ENCODE measurements around the gene CCND1. TPM values are rescaled to one million over a fixed set of nuclear protein-coding genes. Genes with fewer than 3 reads are reported as not detected.
A peak's percentile ranks its signal among the peaks of the same experiment; 100 is the strongest.

Gene CCND1
- total RNA-seq, 1 donor from 2014 or later: 85.0 TPM

GRCh38 chr11:69635804-69636511 lies 5.0 kb upstream of the CCND1 start:
- H3K4me1 ChIP-seq: peaks cover 23% of the 10 kb centered on the region
- H3F3A ChIP-seq (ENCODE audit: low read depth): peaks cover 17% of the 10 kb centered on the region
- Mint-ChIP-seq H3K36me3 (no peaks in the 10 kb centered on the region), H3K27me3 (ENCODE audit: insufficient read depth, low read depth) (peaks cover 4% of the 10 kb centered on the region), H3K4me3 (peak overlapping the region; percentile 83), H3K27ac (no peak overlapping the region), H3K4me1 (peaks cover 35% of the 10 kb centered on the region), H3K9me3 (no peaks in the 10 kb centered on the region)
- H2AFZ ChIP-seq (replicated peaks): peak overlapping the region; percentile 96
- no peaks in the 10 kb centered on the region for H3K9me3 ChIP-seq (ENCODE audit: low read depth)
- DNase-seq (ENCODE audit: low spot score): no peak
- H3K4me2 ChIP-seq: peak overlapping the region; percentile 88
- no peaks in the 10 kb centered on the region for H4K20me1 ChIP-seq (ENCODE audit: low read depth)
- H3K27me3 ChIP-seq: peaks cover 28% of the 10 kb centered on the region
- H3K79me2 ChIP-seq (ENCODE audit: low read depth): no peaks in the 10 kb centered on the region
- TF ChIP-seq CTCF (IDR thresholded peaks at IDR 0.05) (no peak), EZH2phosphoT487 (IDR thresholded peaks at IDR 0.05) (no peak), EZH2 (IDR thresholded peaks at IDR 0.05) (no peak)
- no peak overlapping the region for H3K27ac ChIP-seq
- no peak overlapping the region for H3K9ac ChIP-seq
- no peaks in the 10 kb centered on the region for H3K36me3 ChIP-seq
- peak overlapping the region; percentile 94 for H3K4me3 ChIP-seq

- Histone ChIP-seq H3K79me2 (ENCODE audit: low read depth) (peaks cover 6% of the 10 kb centered on the region), H4K20me1 (ENCODE audit: low read depth) (peaks cover 6% of the 10 kb centered on the region), H2AFZ (replicated peaks) (peak overlapping the region; percentile 96), H3K4me1 (peaks cover 23% of the 10 kb centered on the region), H3K36me3 (no peaks in the 10 kb centered on the region), H3K27me3 (peaks cover 28% of the 10 kb centered on the region), H3K27ac (no peak overlapping the region), H3F3A (ENCODE audit: low read depth) (peaks cover 23% of the 10 kb centered on the region), H3K4me2 (peak overlapping the region; percentile 88), H3K4me3 (peak overlapping the region; percentile 94), H3K9me3 (ENCODE audit: low read depth) (no peaks in the 10 kb centered on the region), H3K9ac (no peak overlapping the region)
- TF ChIP-seq EZH2phosphoT487 (IDR thresholded peaks at IDR 0.05): peak; percentile 63
- no peak for TF ChIP-seq CTCF (IDR thresholded peaks at IDR 0.05)
- TF ChIP-seq EZH2 (IDR thresholded peaks at IDR 0.05): no peak
- Mint-ChIP-seq H3K9me3 (no peaks in the 10 kb centered on the region), H3K4me3 (peak overlapping the region; percentile 83), H3K4me1 (peaks cover 35% of the 10 kb centered on the region), H3K36me3 (no peaks in the 10 kb centered on the region), H3K27me3 (ENCODE audit: insufficient read depth, low read depth) (peaks cover 8% of the 10 kb centered on the region), H3K27ac (no peak overlapping the region)
- peak; percentile 93 for DNase-seq (ENCODE audit: low spot score)
These were observed 4.3 kb upstream of the CCND1 start for GRCh38 chr11:69636512-69637197.

- Histone ChIP-seq H3K27ac (no peak overlapping the region), H3K27me3 (peaks cover 28% of the 10 kb centered on the region), H3K36me3 (no peaks in the 10 kb centered on the region), H3K4me1 (peaks cover 23% of the 10 kb centered on the region), H3K9ac (no peak overlapping the region), H4K20me1 (ENCODE audit: low read depth) (peaks cover 8% of the 10 kb centered on the region), H3K9me3 (ENCODE audit: low read depth) (no peaks in the 10 kb centered on the region), H3K79me2 (ENCODE audit: low read depth) (peaks cover 13% of the 10 kb centered on the region), H3K4me3 (peak overlapping the region; percentile 94), H3F3A (ENCODE audit: low read depth) (peaks cover 23% of the 10 kb centered on the region), H2AFZ (replicated peaks) (no peak overlapping the region), H3K4me2 (peak overlapping the region; percentile 88)
- Mint-ChIP-seq H3K27ac (no peak overlapping the region), H3K27me3 (ENCODE audit: insufficient read depth, low read depth) (peaks cover 8% of the 10 kb centered on the region), H3K36me3 (no peaks in the 10 kb centered on the region), H3K4me3 (peak overlapping the region; percentile 81), H3K4me1 (peaks cover 35% of the 10 kb centered on the region), H3K9me3 (no peaks in the 10 kb centered on the region)
- TF ChIP-seq EZH2 (IDR thresholded peaks at IDR 0.05): peak; percentile 63
- no peak for TF ChIP-seq CTCF (IDR thresholded peaks at IDR 0.05)
- peak; percentile 69 for TF ChIP-seq EZH2phosphoT487 (IDR thresholded peaks at IDR 0.05)
- peak; percentile 55 for DNase-seq (ENCODE audit: low spot score)
These were observed 3.6 kb upstream of the CCND1 start for GRCh38 chr11:69637198-69637940.

Measured in neural progenitor cell (in vitro differentiated cells).